OCI-LY3 (cell line): ENCODE data around the gene DNAI1.

ENCODE experiments used
- CTCF ChIP-seq: fragments of 200-600, 300-600 bp; sonication (generic); IDR thresholded peaks from 2 replicates; pipeline ENCODE4 v1.5.1; 2014; ENCODE audit warnings: antibody characterized with exemption, low read length, low read depth
- EZH2phosphoT487 ChIP-seq: fragments of 200-600 bp; shearing (Covaris generic); IDR thresholded peaks from 2 replicates; pipeline ENCODE4 v1.6.1; 2018; ENCODE audit warnings: antibody characterized with exemption, mixed run types, low read depth

GRCh38 chr9:34463098-34463900, 4.7 kb downstream of the DNAI1 start:
- TF ChIP-seq CTCF, result no peak
- TF ChIP-seq EZH2phosphoT487, result no peak
